WTC11 (cell line): Measurements from ENCODE around the gene GREM1. TPM values are rescaled to one million over a fixed set of nuclear protein-coding genes. Genes with fewer than 3 reads are reported as not detected.

ENCODE experiments used
- ATAC-seq: fragments of 200-7000 bp; cut with Tn5 transposase; 2 replicates; pipeline ENCODE4 v1.10.0; 2021; ENCODE audit warnings: mild to moderate bottlenecking, moderate library complexity
- CTCF ChIA-PET: fragments of 300-600 bp; sonication (Branson Sonifier 250); formaldehyde crosslinking; loops from one replicate; lab custom pipeline; 2021; ENCODE audit warnings: antibody characterized with exemption; lab: Charles Lee
- POLR2A ChIA-PET: fragments of 350-600 bp; sonication (Branson Sonifier 250); formaldehyde crosslinking; loops from one replicate; lab custom pipeline; 2021; ENCODE audit warnings: antibody characterized with exemption; lab: Charles Lee
- DNase-seq: peaks from one replicate; pipeline ENCODE4 v3.0.0; 2021; ENCODE audit warnings: low spot score
- H3K27ac Mint-ChIP-seq: 2 replicates; pipeline ENCODE4 v1.8.0; 2021; ENCODE audit warnings: mixed read lengths
- H3K27me3 Mint-ChIP-seq: 2 replicates; pipeline ENCODE4 v1.8.0; 2021; ENCODE audit warnings: low read depth, mild to moderate bottlenecking, moderate library complexity, mixed read lengths
- H3K36me3 Mint-ChIP-seq: 2 replicates; pipeline ENCODE4 v1.8.0; 2021; ENCODE audit warnings: mixed read lengths
- H3K4me1 Mint-ChIP-seq: 2 replicates; pipeline ENCODE4 v1.8.0; 2022; ENCODE audit warnings: mixed read lengths
- H3K4me3 Mint-ChIP-seq: 2 replicates; pipeline ENCODE4 v1.8.0; 2021; ENCODE audit warnings: mild to moderate bottlenecking, moderate library complexity, mixed read lengths
- H3K9me3 Mint-ChIP-seq: 2 replicates; pipeline ENCODE4 v1.8.0; 2021; ENCODE audit warnings: mixed read lengths
- ATF3 ChIP-seq: sonication (generic); formaldehyde crosslinking; conservative IDR thresholded peaks from 2 replicates; pipeline ENCODE4 v1.8.1; 2022; ENCODE audit warnings: mild to moderate bottlenecking, missing genetic modification reagents
- ATF6 ChIP-seq: sonication (generic); formaldehyde crosslinking; IDR thresholded peaks from 2 replicates; pipeline ENCODE4 v1.8.1; 2023; ENCODE audit warnings: mild to moderate bottlenecking, missing genetic modification reagents
- E2F4 ChIP-seq: sonication (generic); formaldehyde crosslinking; IDR thresholded peaks from 2 replicates; pipeline ENCODE4 v1.8.1; 2022; ENCODE audit warnings: low read depth, mild to moderate bottlenecking, moderate library complexity, missing genetic modification reagents, borderline replicate concordance
- ERG ChIP-seq: fragments of 250-450 bp; sonication (Bioruptor Pico); IDR thresholded peaks from 2 replicates; pipeline ENCODE4 v1.8.0; 2021; ENCODE audit warnings: mild to moderate bottlenecking
- HMGA2 ChIP-seq: fragments of 250-450 bp; sonication (Bioruptor Pico); IDR thresholded peaks from 2 replicates; pipeline ENCODE4 v1.4.0; 2021; ENCODE audit warnings: mild to moderate bottlenecking, moderate library complexity
- MAX ChIP-seq: sonication (generic); formaldehyde crosslinking; IDR thresholded peaks from 2 replicates; pipeline ENCODE4 v1.8.0; 2022; ENCODE audit warnings: mild to moderate bottlenecking, missing genetic modification reagents
- NFYB ChIP-seq: sonication (generic); formaldehyde crosslinking; conservative IDR thresholded peaks from 2 replicates; pipeline ENCODE4 v1.8.0; 2022; ENCODE audit warnings: low read depth, missing genetic modification reagents
- OVOL2 ChIP-seq: fragments of 250-450 bp; sonication (Bioruptor Pico); IDR thresholded peaks from 2 replicates; pipeline ENCODE4 v1.9.0; 2021; ENCODE audit warnings: mild to moderate bottlenecking, borderline replicate concordance
- PREB ChIP-seq: sonication (generic); formaldehyde crosslinking; IDR thresholded peaks from 2 replicates; pipeline ENCODE4 v1.8.1; 2022; ENCODE audit warnings: mild to moderate bottlenecking, missing genetic modification reagents, moderate library complexity, borderline replicate concordance
- ZBTB43 ChIP-seq: sonication (generic); formaldehyde crosslinking; IDR thresholded peaks from 2 replicates; pipeline ENCODE4 v1.8.1; 2023; ENCODE audit warnings: mild to moderate bottlenecking, missing genetic modification reagents
- ZNF396 ChIP-seq: fragments of 250-450 bp; sonication (Bioruptor Pico); IDR thresholded peaks from 2 replicates; pipeline ENCODE4 v1.8.0; 2021; ENCODE audit warnings: mild to moderate bottlenecking, moderate library complexity, borderline replicate concordance
- ZNF425 ChIP-seq: fragments of 250-450 bp; sonication (Bioruptor Pico); conservative IDR thresholded peaks from 2 replicates; pipeline ENCODE4 v1.9.0; 2021; ENCODE audit warnings: mild to moderate bottlenecking
- total RNA-seq: library from RNA; stranded (reverse); gene quantifications from 3 replicates; pipeline ENCODE4 v1.2.3, GENCODE V29; 2021

The GREM1 gene
- total RNA-seq, 1 experiment from 2014 or later, result 0.59 TPM

GRCh38 chr15:32682569-32682968 is 35.2 kb upstream of the GREM1 start (continued):
- TF ChIP-seq HMGA2 (CRISPR knock-in tag), result no peak

- Mint-ChIP-seq H3K36me3 (peaks cover 6% of the 10 kb centered on the region; the same call in 1 of the 2 replicates), H3K9me3 (peaks cover 7% of the 10 kb centered on the region), H3K27me3 (no peaks in the 10 kb centered on the region), H3K4me1 (peaks cover 12% of the 10 kb centered on the region), H3K4me3 (no peak overlapping the region), H3K27ac (no peak overlapping the region)
- CTCF ChIA-PET, result no interaction called here
- ATAC-seq, result no peak
- POLR2A ChIA-PET, result no interaction called here
- TF ChIP-seq MAX, result no peak
- no peak for TF ChIP-seq OVOL2 (CRISPR knock-in tag)
- TF ChIP-seq PREB (CRISPR knock-in tag), result no peak
- no peak for TF ChIP-seq ATF6 (CRISPR knock-in tag)
- no peak for TF ChIP-seq NFYB (CRISPR knock-in tag)
- no peak for TF ChIP-seq ZBTB43 (CRISPR knock-in tag)
- no peak for DNase-seq
These were observed 34.7 kb upstream of the GREM1 start for GRCh38 chr15:32682977-32683630.

- Mint-ChIP-seq H3K27ac (no peak overlapping the region), H3K4me3 (no peak overlapping the region), H3K4me1 (peaks cover 12% of the 10 kb centered on the region), H3K9me3 (peaks cover 7% of the 10 kb centered on the region), H3K36me3 (peaks cover 6% of the 10 kb centered on the region; the same call in 1 of the 2 replicates), H3K27me3 (no peaks in the 10 kb centered on the region)
- ATAC-seq (no peak), DNase-seq (no peak)
- POLR2A ChIA-PET, result no interaction called here
- TF ChIP-seq OVOL2 (CRISPR knock-in tag) (no peak), E2F4 (no peak), ZNF425 (CRISPR knock-in tag) (no peak), ERG (CRISPR knock-in tag) (no peak), PREB (CRISPR knock-in tag) (no peak), ZNF396 (CRISPR knock-in tag) (no peak), ATF3 (no peak)
- CTCF ChIA-PET, result no interaction called here
These were observed 33.8 kb upstream of the GREM1 start for GRCh38 chr15:32683906-32684584.
